Dendritic cell treated with granulocyte-macrophage colony-stimulating factor and Interleukin-4, amounts not matched to agents 40 ng/mL and 50 ng/mL, for 4 days (primary cell): ENCODE measurements around the gene RIN3.

Experiments used
- H3K27ac Mint-ChIP-seq: one replicate; pipeline ENCODE4 v1.8.0; 2022; ENCODE audit warnings: mild to moderate bottlenecking, mixed read lengths
- H3K27me3 Mint-ChIP-seq: one replicate; pipeline ENCODE4 v1.8.0; 2022; ENCODE audit warnings: mild to moderate bottlenecking, mixed read lengths
- H3K36me3 Mint-ChIP-seq: one replicate; pipeline ENCODE4 v1.8.0; 2022; ENCODE audit warnings: low read depth, mixed read lengths
- H3K4me1 Mint-ChIP-seq: one replicate; pipeline ENCODE4 v1.8.0; 2022; ENCODE audit warnings: low read depth, mixed read lengths
- H3K4me3 Mint-ChIP-seq: one replicate; pipeline ENCODE4 v1.8.0; 2022; ENCODE audit warnings: mild to moderate bottlenecking, moderate library complexity, mixed read lengths
- H3K9me3 Mint-ChIP-seq: one replicate; pipeline ENCODE4 v1.8.0; 2022; ENCODE audit warnings: mixed read lengths
- intact Hi-C: fragments of 100-400 bp; cut with micrococcal nuclease; formaldehyde crosslinking; loops from one replicate; pipeline ENCODE4 v1.15.0; 2022

The RIN3 gene

DNA sequence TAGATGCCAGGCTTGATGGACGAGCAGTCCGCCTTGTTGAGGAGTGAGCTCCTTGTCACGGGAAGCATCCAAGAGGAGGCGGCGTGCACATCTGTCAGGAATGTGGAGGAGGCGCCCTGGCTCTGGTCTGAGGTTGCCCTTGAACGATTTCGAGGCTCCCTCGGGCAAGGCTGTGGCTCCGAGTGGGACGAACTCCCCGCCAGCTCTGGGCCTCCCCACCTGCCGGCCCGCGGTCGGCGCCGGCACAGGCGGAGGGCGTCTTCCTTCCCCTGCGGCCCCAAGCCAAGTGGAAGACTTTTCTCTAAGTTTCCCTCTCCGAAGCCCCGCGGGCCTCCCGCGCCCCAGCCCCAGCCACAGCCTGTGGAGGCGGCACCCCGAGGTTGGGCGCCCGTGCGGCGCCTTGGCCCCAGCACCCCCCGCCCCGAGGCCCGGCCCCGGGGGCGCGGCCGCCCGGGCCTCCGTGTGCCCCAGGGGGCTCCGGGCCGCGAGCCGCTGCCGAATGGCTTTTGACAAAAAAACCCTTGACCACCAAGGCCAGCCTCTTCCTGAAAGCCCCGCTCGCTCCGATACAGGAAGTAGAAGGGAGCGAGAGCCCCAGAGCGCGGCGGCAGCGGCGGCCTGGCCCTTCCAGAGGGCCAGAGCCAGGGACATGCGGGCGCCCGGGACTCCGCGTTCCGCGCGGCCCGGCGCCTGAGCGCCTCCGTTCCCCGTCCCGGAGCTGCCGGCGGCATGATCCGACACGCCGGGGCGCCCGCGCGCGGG, at the start of gene RIN3:
TSS of gene RIN3 (plus strand) at position 578 of the 762 bp plus-strand sequence. CDS start at position 730, 152 bp downstream.
- intact Hi-C loops = loop anchor here (5.0 to 10.0 kb wide), 2 partner anchors 51 to 281 kb away; partner anchors contain the start of gene GOLGA5
- Mint-ChIP-seq H3K9me3 (no peaks in the 10 kb centered on the region), H3K4me1 (peaks cover 67% of the 10 kb centered on the region), H3K27me3 (peaks cover 13% of the 10 kb centered on the region), H3K4me3 (peak within 1 kb of the TSS; percentile 86), H3K36me3 (peaks cover 35% of the 10 kb centered on the region), H3K27ac (peak within 1 kb of the TSS; percentile 94)

- intact Hi-C loops = loop anchor here (5.0 to 10.0 kb wide), 3 partner anchors 48 to 191 kb away; partner anchors contain the start of gene RIN3
- Mint-ChIP-seq H3K9me3 (no peaks in the 10 kb centered on the region), H3K27me3 (no peaks in the 10 kb centered on the region), H3K36me3 (peaks cover 22% of the 10 kb centered on the region), H3K4me1 (peaks cover 65% of the 10 kb centered on the region), H3K27ac (peak overlapping the region; percentile 87), H3K4me3 (no peak overlapping the region)
These were observed 49.4 kb upstream of the RIN3 start for GRCh38 chr14:92464156-92464555.

- Mint-ChIP-seq H3K36me3 (peaks cover 22% of the 10 kb centered on the region), H3K4me3 (no peak overlapping the region), H3K9me3 (no peaks in the 10 kb centered on the region), H3K27me3 (no peaks in the 10 kb centered on the region), H3K27ac (peak overlapping the region; percentile 91), H3K4me1 (peaks cover 62% of the 10 kb centered on the region)
- intact Hi-C loops = loop anchor here (5.0 to 10.0 kb wide), 3 partner anchors 48 to 190 kb away; partner anchors contain the start of gene RIN3
These were observed 48.9 kb upstream of the RIN3 start for GRCh38 chr14:92464716-92465115.

DNA sequence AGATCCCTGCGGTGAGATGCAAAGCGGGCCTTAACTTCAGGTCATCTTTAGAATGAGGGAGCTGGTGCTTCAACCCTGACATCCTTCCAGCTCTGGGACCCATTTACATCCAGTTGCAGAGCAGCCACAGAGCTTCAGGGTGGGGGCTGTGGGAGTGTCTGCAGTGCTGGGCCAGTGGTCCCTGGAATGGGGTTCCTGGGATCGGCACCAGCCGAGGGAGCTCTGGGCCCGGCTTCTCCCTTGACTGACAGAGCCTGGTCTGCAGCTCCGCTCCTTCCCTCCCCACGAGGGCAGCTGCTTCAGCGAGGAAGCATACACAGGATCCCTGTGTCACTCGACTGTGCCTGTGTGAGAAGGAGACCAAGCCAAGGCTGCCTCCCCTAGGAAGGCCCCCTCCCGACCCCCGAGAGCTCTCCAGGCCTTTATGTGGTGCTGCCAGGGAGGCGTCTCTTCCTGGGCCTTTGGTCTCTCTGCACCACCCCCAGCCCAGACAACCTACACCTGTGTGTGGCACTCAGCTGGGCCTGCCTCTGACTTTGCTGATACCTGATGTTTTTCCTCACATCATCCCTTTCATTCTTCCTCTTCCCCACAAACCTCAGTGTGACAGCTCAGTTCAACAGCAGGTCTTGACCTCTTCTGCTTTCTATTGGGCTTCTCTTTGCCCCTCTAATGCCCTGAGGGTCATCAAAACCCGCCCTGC, 48.1 kb upstream of the RIN3 start:
- Mint-ChIP-seq H3K27me3 (no peaks in the 10 kb centered on the region), H3K4me3 (no peak overlapping the region), H3K27ac (peak overlapping the region; percentile 91), H3K36me3 (peaks cover 22% of the 10 kb centered on the region), H3K9me3 (no peaks in the 10 kb centered on the region), H3K4me1 (peaks cover 62% of the 10 kb centered on the region)
- intact Hi-C loops = loop anchor here (10.0 kb wide), 2 partner anchors 99 to 189 kb away; no protein-coding TSS in a partner anchor

- no peaks in the 10 kb centered on the region for H3K27me3 Mint-ChIP-seq
- peaks cover 22% of the 10 kb centered on the region for H3K36me3 Mint-ChIP-seq
- intact Hi-C loops = loop anchor here (10.0 kb wide), 2 partner anchors 99 to 189 kb away; no protein-coding TSS in a partner anchor
- no peaks in the 10 kb centered on the region for H3K9me3 Mint-ChIP-seq
- H3K4me3 Mint-ChIP-seq = no peak overlapping the region
- peak overlapping the region; percentile 91 for H3K27ac Mint-ChIP-seq
- H3K4me1 Mint-ChIP-seq = peaks cover 62% of the 10 kb centered on the region
These were observed 47.5 kb upstream of the RIN3 start for GRCh38 chr14:92466059-92466458.

- H3K4me1 Mint-ChIP-seq = peaks cover 64% of the 10 kb centered on the region
- no peaks in the 10 kb centered on the region for H3K27me3 Mint-ChIP-seq
- no peak overlapping the region for H3K4me3 Mint-ChIP-seq
- intact Hi-C loops = loop anchor here (10.0 kb wide), 2 partner anchors 95 to 185 kb away; no protein-coding TSS in a partner anchor
- H3K27ac Mint-ChIP-seq = no peak overlapping the region
- peaks cover 15% of the 10 kb centered on the region for H3K36me3 Mint-ChIP-seq
- no peaks in the 10 kb centered on the region for H3K9me3 Mint-ChIP-seq
These were observed 44.1 kb upstream of the RIN3 start for GRCh38 chr14:92469515-92469914.

- intact Hi-C loops = no loop called here
- peaks cover 15% of the 10 kb centered on the region for H3K36me3 Mint-ChIP-seq
- H3K9me3 Mint-ChIP-seq = no peaks in the 10 kb centered on the region
- H3K4me3 Mint-ChIP-seq = no peak overlapping the region
- no peaks in the 10 kb centered on the region for H3K27me3 Mint-ChIP-seq
- H3K27ac Mint-ChIP-seq = no peak overlapping the region
- H3K4me1 Mint-ChIP-seq = peaks cover 62% of the 10 kb centered on the region
These were observed 43.4 kb upstream of the RIN3 start for GRCh38 chr14:92470215-92470614.

DNA sequence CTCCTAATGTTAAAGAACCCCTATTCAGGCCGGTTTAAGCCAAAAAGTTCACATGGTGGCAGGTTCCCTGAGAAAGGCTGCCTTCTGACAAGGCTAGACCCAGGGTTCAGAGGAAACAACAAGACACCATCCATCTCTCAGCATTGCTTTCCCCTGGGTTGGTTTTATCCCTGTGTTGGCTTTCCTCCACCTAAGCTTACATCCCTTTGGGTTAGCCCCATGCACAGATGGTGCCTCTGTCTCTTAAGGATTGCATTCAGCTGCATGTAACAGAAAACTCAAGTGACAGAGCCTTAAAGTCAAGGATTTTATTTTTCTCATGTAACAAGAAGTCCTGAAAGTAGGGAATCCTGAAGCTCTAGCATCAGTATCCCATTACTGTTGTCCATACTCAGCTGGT, 42.8 kb upstream of the RIN3 start:
- Mint-ChIP-seq H3K27ac (peak overlapping the region; percentile 74), H3K4me3 (no peak overlapping the region), H3K36me3 (peaks cover 10% of the 10 kb centered on the region), H3K27me3 (no peaks in the 10 kb centered on the region), H3K4me1 (peaks cover 62% of the 10 kb centered on the region), H3K9me3 (no peaks in the 10 kb centered on the region)
- intact Hi-C loops = no loop called here

DNA sequence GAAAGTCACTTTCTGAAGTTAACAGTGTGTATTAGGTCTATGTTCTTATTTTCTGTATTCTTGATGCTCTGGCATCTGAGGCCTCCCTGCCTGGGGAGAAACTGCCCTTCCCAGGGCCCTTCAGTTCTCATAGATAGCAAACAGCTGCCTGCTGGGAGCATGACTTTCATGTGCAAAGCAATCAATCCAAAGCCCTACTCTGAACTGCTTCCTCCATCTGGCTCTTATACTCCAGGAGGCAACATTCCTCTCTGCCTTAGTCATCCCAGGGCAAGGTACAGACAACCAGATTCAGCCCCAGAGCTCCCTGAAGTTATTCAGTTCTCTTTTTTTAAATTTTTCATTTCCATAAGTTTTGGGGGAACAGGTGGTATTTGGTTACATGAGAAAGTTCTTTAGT, 41.7 kb upstream of the RIN3 start:
- peak overlapping the region; percentile 74 for H3K27ac Mint-ChIP-seq
- H3K4me1 Mint-ChIP-seq = peaks cover 64% of the 10 kb centered on the region
- peaks cover 5% of the 10 kb centered on the region for H3K36me3 Mint-ChIP-seq
- no peaks in the 10 kb centered on the region for H3K9me3 Mint-ChIP-seq
- intact Hi-C loops = no loop called here
- H3K27me3 Mint-ChIP-seq = no peaks in the 10 kb centered on the region
- no peak overlapping the region for H3K4me3 Mint-ChIP-seq

DNA sequence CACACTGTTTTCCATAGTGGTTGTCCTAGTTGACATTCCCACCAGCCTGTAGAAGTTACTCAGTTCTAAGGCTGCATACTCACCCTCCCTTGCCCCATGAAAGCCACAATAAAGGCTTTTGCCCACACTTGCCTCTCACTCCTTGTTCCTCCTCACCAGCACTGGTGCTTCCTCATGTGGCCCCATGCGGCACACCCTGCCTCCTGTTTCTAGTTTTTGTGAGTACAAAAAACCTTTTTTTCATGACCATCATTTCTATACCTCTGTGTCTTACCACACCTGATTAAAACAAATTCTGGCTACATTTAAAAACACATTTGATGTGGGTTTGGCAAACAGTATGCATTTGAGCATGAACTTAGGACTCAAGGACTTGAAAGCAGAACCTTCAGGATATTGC, 40.7 kb upstream of the RIN3 start:
- no peaks in the 10 kb centered on the region for H3K9me3 Mint-ChIP-seq
- H3K36me3 Mint-ChIP-seq = peaks cover 8% of the 10 kb centered on the region
- H3K4me3 Mint-ChIP-seq = peak overlapping the region; percentile 44
- peak overlapping the region; percentile 74 for H3K27ac Mint-ChIP-seq
- H3K4me1 Mint-ChIP-seq = peaks cover 64% of the 10 kb centered on the region
- no peaks in the 10 kb centered on the region for H3K27me3 Mint-ChIP-seq
- intact Hi-C loops = no loop called here

DNA sequence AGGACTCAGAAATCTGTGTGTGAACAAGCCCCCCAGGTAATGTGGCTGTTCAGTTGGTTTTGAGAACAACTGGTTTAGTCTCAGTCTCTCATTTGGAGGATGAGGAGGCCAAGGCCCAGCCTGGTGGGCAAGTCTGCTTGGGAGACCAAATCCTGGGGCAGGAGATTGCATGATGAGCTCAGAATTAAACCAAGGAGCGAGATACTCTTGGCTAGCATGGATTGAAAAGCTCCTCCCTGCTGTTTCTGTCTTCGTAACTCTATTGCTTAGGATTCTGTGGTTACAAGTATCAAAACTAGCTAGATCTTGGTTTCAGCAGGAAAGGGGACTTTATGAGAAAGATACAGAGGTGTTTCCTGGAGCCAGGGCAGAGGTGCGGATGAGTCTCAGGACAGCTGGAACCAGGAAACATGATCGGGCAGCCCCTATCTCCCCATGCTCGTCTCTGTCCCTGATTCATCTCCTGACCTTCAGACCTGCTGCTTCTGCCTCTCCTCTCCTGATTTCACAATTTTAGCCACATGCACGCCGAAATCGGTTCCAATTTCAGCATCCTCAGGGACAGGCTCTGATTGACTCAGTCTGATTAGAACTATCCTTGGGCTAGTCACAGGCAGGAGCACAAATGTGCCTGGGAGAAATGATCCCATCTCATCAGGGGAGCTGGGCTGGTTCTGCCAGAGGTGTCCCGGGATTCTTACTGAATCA, 40.2 kb upstream of the RIN3 start:
- no peaks in the 10 kb centered on the region for H3K27me3 Mint-ChIP-seq
- no peaks in the 10 kb centered on the region for H3K9me3 Mint-ChIP-seq
- no peak overlapping the region for H3K4me3 Mint-ChIP-seq
- H3K36me3 Mint-ChIP-seq = peaks cover 11% of the 10 kb centered on the region
- intact Hi-C loops = no loop called here
- H3K27ac Mint-ChIP-seq = peak overlapping the region; percentile 74
- peaks cover 64% of the 10 kb centered on the region for H3K4me1 Mint-ChIP-seq

DNA sequence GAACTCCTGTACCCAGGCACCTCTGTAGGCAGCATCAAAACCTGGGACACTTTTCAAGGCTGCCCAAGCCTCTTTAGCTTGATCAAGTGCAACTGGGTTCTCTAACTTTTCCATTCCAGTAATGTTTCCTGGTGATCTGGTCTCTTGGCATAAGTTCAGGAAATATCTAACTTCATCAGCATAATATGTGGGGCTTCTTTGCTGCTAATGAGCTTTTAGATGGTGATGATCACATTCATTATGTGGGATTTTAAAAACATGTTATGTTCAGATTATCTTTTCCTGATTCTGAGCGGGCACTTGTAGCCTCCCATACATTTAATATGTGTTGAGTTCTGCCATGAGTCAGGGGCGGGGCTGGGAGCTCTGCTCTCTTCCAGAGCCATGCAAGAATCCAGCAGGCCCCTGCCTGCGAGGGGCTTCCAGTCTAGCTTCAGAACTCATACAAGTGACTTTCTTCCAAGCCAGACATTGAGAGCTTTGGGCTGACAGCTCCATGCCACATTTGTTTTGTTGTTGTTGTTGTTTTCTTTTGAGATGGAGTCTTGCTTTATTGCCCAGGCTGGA, 39.5 kb upstream of the RIN3 start:
- Mint-ChIP-seq H3K4me1 (peaks cover 64% of the 10 kb centered on the region), H3K9me3 (no peaks in the 10 kb centered on the region), H3K36me3 (peaks cover 14% of the 10 kb centered on the region), H3K27ac (peak overlapping the region; percentile 74), H3K4me3 (no peak overlapping the region), H3K27me3 (no peaks in the 10 kb centered on the region)
- intact Hi-C loops = no loop called here

DNA sequence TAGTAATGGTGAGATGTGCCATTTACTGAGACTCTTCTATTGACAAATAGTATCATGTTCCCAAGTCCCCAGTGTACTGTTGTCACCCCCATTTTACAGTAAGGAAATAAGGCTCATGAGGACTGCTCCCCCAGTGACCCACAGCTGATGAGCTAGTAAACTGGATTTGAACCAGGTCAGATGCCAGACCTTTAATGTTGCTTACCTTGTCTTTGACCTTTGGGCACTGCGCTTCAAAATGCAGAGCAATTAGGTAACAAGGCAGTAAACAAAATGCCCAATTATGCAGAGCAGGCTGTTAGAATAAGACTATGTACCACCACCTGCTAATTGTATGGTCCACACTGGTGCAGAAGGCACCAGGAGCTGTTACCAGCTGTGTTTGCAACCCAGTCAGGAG, 38.5 kb upstream of the RIN3 start:
- peaks cover 14% of the 10 kb centered on the region for H3K36me3 Mint-ChIP-seq
- H3K4me1 Mint-ChIP-seq = peaks cover 63% of the 10 kb centered on the region
- H3K9me3 Mint-ChIP-seq = no peaks in the 10 kb centered on the region
- intact Hi-C loops = no loop called here
- H3K4me3 Mint-ChIP-seq = no peak overlapping the region
- no peaks in the 10 kb centered on the region for H3K27me3 Mint-ChIP-seq
- H3K27ac Mint-ChIP-seq = peak overlapping the region; percentile 67
